Transverse colon (tissue), 4 donors: ENCODE data around the gene RNF17. TPM values are rescaled to one million over a fixed set of nuclear protein-coding genes. Genes with fewer than 3 reads are reported as not detected.

Experiments used
- DNase-seq: peaks from one replicate; pipeline ENCODE4 v3.0.0-alpha.2; 2019
- H3K27ac ChIP-seq, 4 donors: fragments of 200-600 bp; sonication (generic); 2 replicates each; pipeline ENCODE4 v1.5.1; 2016 to 2018; ENCODE audit warnings: inconsistent platforms in 4 of 4
- H3K27me3 ChIP-seq: fragments of 200-600 bp; sonication (generic); 2 replicates; pipeline ENCODE4 v1.5.1; 2017; ENCODE audit warnings: inconsistent platforms
- H3K36me3 ChIP-seq, 4 donors: fragments of 200-600 bp; sonication (generic); 2 replicates each; pipeline ENCODE4 v1.5.1; 2017 to 2019; ENCODE audit warnings: inconsistent platforms in 4 of 4
- H3K4me1 ChIP-seq, 4 donors: fragments of 200-600 bp; sonication (generic); 2 replicates each; pipeline ENCODE4 v1.5.1; 2017 to 2020; ENCODE audit warnings: inconsistent platforms in 4 of 4
- H3K4me3 ChIP-seq, 4 donors: fragments of 200-600 bp; sonication (generic); 1 replicate in 1 of 4; 2 replicates in 3 of 4; pipeline versions ENCODE4 v1.5.1 to v1.6.1; 2017 to 2019; ENCODE audit warnings: inconsistent platforms in 4 of 4
- H3K9me3 ChIP-seq, 2 donors: fragments of 200-600 bp; sonication (generic); 2 replicates each; pipeline ENCODE4 v1.5.1; 2017 to 2019; ENCODE audit warnings: inconsistent platforms in 2 of 2
- EP300 ChIP-seq: sonication (generic); formaldehyde crosslinking; IDR thresholded peaks from one replicate; pipeline ENCODE4 v1.6.1; 2017; ENCODE audit warnings: antibody characterized with exemption, low read depth
- POLR2A ChIP-seq: fragments of 450-650 bp; IDR thresholded peaks from one replicate; pipeline ENCODE4 v1.6.1; 2016; ENCODE audit warnings: antibody characterized with exemption, mild to moderate bottlenecking, moderate library complexity
- POLR2AphosphoS5 ChIP-seq, 3 donors: sonication (generic); formaldehyde crosslinking; IDR thresholded peaks; one replicate each; pipeline ENCODE4 v1.6.1; 2016; ENCODE audit warnings: antibody characterized with exemption in 3 of 3
- WGBS, 2 donors: methylation state at CpG; one replicate each; pipeline ENCODE4 v1.1.5; 2018; ENCODE audit warnings: low coverage in 1 of 2; 5-methylcytosine and 5-hydroxymethylcytosine counted together
- in situ Hi-C, 4 donors: fragments of 200-750 bp; cut with MboI; loops; one replicate each; pipeline versions ENCODE4 v1.15.0 to v1.15.1; 2017; ENCODE audit warnings: low sequenced_read_pairs in 3 of 4, low pct_ligation_motif_present in 1 of 4, low pct_unique_long_range_greater_than_20kb in 1 of 4
- intact Hi-C: fragments of 100-400 bp; cut with DNase I; formaldehyde crosslinking; loops from one replicate; pipeline ENCODE4 v1.15.1; 2023; ENCODE audit warnings: low total_unique reads
- total RNA-seq, 4 donors: library from RNA; depleted of rRNA; stranded (reverse); fragments of >200 nt; gene quantifications; one replicate each; pipeline ENCODE4 v1.1.0, GENCODE V29; 2016
- TF ChIP-seq, protein P1 (sequence below), 5 experiments: fragments of 200-600 bp in 3 of 5; fragments of 450-650 bp in 2 of 5; sonication (generic) in 3 of 5; IDR thresholded peaks; 1 replicate in 2 of 5; 2 replicates in 3 of 5; pipeline ENCODE4 v1.5.1; 2016 to 2017; ENCODE audit warnings: antibody characterized with exemption in 5 of 5, inconsistent platforms in 3 of 5, mild to moderate bottlenecking in 2 of 5, moderate library complexity in 1 of 5

The RNF17 gene
- total RNA-seq, 4 donors from 2014 or later = not detected

- H3K27me3 ChIP-seq = no peaks in the 10 kb centered on the region
- DNase-seq = no peak
- no peaks in the 10 kb centered on the region for H3K36me3 ChIP-seq
- H3K4me1 ChIP-seq = peaks cover 0 to 3% (median 0%) of the 10 kb centered on the region in 4 donors
- in situ Hi-C loops (no loop called here), intact Hi-C loops (no loop called here)
- no peaks in the 10 kb centered on the region for H3K9me3 ChIP-seq
- no peak for TF ChIP-seq EP300
- TF ChIP-seq POLR2AphosphoS5 (IDR thresholded peaks at IDR 0.05) = no peak
- TF ChIP-seq POLR2A = no peak
- TF ChIP-seq, protein P1, sequence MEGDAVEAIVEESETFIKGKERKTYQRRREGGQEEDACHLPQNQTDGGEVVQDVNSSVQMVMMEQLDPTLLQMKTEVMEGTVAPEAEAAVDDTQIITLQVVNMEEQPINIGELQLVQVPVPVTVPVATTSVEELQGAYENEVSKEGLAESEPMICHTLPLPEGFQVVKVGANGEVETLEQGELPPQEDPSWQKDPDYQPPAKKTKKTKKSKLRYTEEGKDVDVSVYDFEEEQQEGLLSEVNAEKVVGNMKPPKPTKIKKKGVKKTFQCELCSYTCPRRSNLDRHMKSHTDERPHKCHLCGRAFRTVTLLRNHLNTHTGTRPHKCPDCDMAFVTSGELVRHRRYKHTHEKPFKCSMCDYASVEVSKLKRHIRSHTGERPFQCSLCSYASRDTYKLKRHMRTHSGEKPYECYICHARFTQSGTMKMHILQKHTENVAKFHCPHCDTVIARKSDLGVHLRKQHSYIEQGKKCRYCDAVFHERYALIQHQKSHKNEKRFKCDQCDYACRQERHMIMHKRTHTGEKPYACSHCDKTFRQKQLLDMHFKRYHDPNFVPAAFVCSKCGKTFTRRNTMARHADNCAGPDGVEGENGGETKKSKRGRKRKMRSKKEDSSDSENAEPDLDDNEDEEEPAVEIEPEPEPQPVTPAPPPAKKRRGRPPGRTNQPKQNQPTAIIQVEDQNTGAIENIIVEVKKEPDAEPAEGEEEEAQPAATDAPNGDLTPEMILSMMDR (IDR thresholded peaks at IDR 0.05) = no peak
- 25 to 28% methylated on average over 1 of the region's 1 CpG for WGBS, 2 donors
- no peak overlapping the region for H3K27ac ChIP-seq
- no peak overlapping the region for H3K4me3 ChIP-seq
Measured at GRCh38 chr13:24851546-24851945, 87.6 kb downstream of the RNF17 start.

- in situ Hi-C loops (no loop called here), intact Hi-C loops (no loop called here)
- TF ChIP-seq POLR2A (no peak), EP300 (no peak), POLR2AphosphoS5 (IDR thresholded peaks at IDR 0.05) (no peak)
- TF ChIP-seq, protein P1 (IDR thresholded peaks at IDR 0.05) = no peak
- peaks cover 0 to 3% (median 0%) of the 10 kb centered on the region in 4 donors for H3K4me1 ChIP-seq
- no peak overlapping the region for H3K27ac ChIP-seq
- no peak for DNase-seq
- H3K4me3 ChIP-seq = no peak overlapping the region
- no peaks in the 10 kb centered on the region for H3K27me3 ChIP-seq
- H3K36me3 ChIP-seq = no peaks in the 10 kb centered on the region
- H3K9me3 ChIP-seq = no peaks in the 10 kb centered on the region
Measured at GRCh38 chr13:24854311-24854710, 90.3 kb downstream of the RNF17 start.

- H3K4me1 ChIP-seq = no peaks in the 10 kb centered on the region
- H3K27ac ChIP-seq = no peak overlapping the region
- TF ChIP-seq, protein P1 (IDR thresholded peaks at IDR 0.05) = no peak
- TF ChIP-seq EP300 (no peak), POLR2A (no peak), POLR2AphosphoS5 (IDR thresholded peaks at IDR 0.05) (no peak)
- in situ Hi-C loops = no loop called here
- no peaks in the 10 kb centered on the region for H3K27me3 ChIP-seq
- intact Hi-C loops = no loop called here
- DNase-seq = no peak
- no peaks in the 10 kb centered on the region for H3K9me3 ChIP-seq
- WGBS, 2 donors = 75 to 78% methylated on average over 5 of the region's 5 CpGs
- no peaks in the 10 kb centered on the region for H3K36me3 ChIP-seq
- H3K4me3 ChIP-seq = no peak overlapping the region
Measured at GRCh38 chr13:24858953-24859352, 95.0 kb downstream of the RNF17 start.

DNA sequence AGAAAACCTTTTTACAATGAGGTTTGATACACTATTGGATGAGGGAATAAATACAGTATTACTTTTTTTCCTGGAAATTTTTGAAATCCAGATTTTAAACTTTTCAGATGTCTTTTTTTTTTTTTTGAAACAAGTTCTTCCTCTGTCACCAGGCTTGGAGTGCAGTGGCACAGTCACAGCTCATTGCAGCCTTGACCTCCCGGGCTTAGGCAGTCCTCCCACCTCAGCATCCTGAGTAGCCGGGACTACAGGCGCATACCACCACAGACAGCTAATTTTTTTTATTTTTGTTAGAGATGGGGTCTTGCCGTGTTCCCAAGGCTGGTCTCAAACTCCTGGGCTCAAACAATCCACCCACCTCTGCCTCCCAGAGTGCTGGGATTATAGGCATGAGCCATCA, 96.8 kb downstream of the RNF17 start:
- 82 to 85% methylated on average over 4 of the region's 4 CpGs for WGBS, 2 donors
- TF ChIP-seq EP300 (no peak), POLR2AphosphoS5 (IDR thresholded peaks at IDR 0.05) (no peak), POLR2A (no peak)
- TF ChIP-seq, protein P1 (IDR thresholded peaks at IDR 0.05) = no peak

More for the DNA sequence above, 96.8 kb downstream of the RNF17 start:
- H3K4me3 ChIP-seq = no peak overlapping the region
- DNase-seq = no peak
- H3K36me3 ChIP-seq = no peaks in the 10 kb centered on the region
- H3K27me3 ChIP-seq = no peaks in the 10 kb centered on the region
- no peaks in the 10 kb centered on the region for H3K9me3 ChIP-seq
- in situ Hi-C loops = no loop called here
- peaks cover 0 to 6% (median 0%) of the 10 kb centered on the region in 4 donors for H3K4me1 ChIP-seq
- intact Hi-C loops = no loop called here
- no peak overlapping the region for H3K27ac ChIP-seq
